OCI-LY1 (cell line): ENCODE data around the gene DLX5.

Experiments
- EZH2 ChIP-seq: fragments of 200-600 bp; sonication (generic), shearing (Covaris generic); IDR thresholded peaks from 2 replicates; pipeline ENCODE4 v1.8.0; 2017; ENCODE audit warnings: borderline replicate concordance, mixed run types, mild to moderate bottlenecking, antibody characterized with exemption, low read length, moderate library complexity, mixed read lengths
- TF ChIP-seq, protein P1 (sequence below): fragments of 200-600 bp; sonication (generic), shearing (Covaris generic); IDR thresholded peaks from 2 replicates; pipeline ENCODE4 v1.5.1; 2017; ENCODE audit warnings: mild to moderate bottlenecking, antibody characterized with exemption, low read length, moderate library complexity, mixed read lengths

DNA sequence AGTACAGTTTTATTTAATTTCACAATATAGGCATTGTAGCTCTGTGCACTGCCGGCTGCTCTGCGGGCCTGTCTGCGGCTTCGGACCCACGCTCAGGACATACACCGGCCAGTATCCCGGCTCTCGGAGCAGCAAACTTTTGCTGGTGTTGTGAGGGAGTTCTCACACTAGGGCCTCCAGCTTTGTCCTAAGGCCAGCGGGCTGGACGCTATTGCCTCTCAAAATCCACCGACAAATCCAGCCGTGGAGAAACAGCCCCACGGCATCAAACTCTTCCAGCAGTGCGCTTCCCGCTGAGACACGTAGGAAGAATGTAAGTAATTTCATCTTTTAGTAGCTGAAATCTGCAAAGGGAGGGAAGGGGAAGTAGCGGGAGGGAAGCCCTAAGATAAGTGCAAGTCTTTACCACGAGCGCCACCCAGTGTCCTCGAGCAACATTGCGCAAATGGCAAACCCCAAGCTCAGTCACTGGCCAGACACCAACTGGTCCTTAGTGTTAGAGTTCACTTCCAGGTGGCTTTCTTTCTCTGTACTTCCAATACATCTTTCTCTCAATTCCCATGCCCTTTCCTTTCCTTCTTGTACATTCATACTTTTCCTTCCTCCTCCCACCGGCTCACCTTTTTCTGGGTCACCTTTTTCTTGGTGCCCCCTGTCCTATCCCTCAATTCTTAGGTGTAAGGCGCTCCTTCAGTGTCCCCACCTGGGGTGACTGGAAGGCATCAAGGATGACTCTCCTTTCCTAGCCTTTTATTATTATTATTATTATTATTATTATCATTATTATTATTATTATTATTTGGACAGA, 3.0 kb upstream of the DLX5 start:
- TF ChIP-seq, protein P1, sequence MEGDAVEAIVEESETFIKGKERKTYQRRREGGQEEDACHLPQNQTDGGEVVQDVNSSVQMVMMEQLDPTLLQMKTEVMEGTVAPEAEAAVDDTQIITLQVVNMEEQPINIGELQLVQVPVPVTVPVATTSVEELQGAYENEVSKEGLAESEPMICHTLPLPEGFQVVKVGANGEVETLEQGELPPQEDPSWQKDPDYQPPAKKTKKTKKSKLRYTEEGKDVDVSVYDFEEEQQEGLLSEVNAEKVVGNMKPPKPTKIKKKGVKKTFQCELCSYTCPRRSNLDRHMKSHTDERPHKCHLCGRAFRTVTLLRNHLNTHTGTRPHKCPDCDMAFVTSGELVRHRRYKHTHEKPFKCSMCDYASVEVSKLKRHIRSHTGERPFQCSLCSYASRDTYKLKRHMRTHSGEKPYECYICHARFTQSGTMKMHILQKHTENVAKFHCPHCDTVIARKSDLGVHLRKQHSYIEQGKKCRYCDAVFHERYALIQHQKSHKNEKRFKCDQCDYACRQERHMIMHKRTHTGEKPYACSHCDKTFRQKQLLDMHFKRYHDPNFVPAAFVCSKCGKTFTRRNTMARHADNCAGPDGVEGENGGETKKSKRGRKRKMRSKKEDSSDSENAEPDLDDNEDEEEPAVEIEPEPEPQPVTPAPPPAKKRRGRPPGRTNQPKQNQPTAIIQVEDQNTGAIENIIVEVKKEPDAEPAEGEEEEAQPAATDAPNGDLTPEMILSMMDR = peak; percentile 98
- no peak for TF ChIP-seq EZH2
